Measurements from ENCODE around the gene EBPL.

DNA sequence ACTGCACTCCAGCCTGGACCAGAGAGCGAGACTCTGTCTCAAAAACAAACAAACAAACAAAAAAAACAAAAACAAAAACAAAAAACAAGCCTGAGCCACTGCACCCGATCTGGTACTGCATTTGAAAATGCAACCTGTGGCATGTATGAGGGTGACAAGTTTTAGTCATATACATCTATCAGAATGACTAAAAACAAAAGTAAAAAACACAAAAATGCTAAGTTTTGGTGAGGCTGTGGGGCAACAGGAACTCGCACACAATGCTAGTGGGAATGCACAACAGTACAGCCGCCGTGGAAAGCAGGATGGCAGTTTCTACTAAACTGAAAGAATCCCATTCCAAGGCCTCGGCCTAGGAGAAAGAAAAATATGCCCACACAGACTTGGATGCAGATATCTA, 7.8 kb downstream of the EBPL start:
- no peak for TF ChIP-seq POLR2A (IDR thresholded peaks at IDR 0.05)
- TF ChIP-seq, protein P1, sequence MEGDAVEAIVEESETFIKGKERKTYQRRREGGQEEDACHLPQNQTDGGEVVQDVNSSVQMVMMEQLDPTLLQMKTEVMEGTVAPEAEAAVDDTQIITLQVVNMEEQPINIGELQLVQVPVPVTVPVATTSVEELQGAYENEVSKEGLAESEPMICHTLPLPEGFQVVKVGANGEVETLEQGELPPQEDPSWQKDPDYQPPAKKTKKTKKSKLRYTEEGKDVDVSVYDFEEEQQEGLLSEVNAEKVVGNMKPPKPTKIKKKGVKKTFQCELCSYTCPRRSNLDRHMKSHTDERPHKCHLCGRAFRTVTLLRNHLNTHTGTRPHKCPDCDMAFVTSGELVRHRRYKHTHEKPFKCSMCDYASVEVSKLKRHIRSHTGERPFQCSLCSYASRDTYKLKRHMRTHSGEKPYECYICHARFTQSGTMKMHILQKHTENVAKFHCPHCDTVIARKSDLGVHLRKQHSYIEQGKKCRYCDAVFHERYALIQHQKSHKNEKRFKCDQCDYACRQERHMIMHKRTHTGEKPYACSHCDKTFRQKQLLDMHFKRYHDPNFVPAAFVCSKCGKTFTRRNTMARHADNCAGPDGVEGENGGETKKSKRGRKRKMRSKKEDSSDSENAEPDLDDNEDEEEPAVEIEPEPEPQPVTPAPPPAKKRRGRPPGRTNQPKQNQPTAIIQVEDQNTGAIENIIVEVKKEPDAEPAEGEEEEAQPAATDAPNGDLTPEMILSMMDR (IDR thresholded peaks at IDR 0.05) = no peak
